Cortex of kidney (tissue), 1 donor: ENCODE results near the gene RFPL4A.
"Not testable (repeated sequence)": the region's sequence is repeated elsewhere in the genome, so short reads cannot be mapped to it uniquely, and the experiment has no call there.

Experiments used
- DNase-seq: peaks from one replicate; lab custom pipeline; 2025; lab: John Stamatoyannopoulos, UW

The RFPL4A gene

DNA sequence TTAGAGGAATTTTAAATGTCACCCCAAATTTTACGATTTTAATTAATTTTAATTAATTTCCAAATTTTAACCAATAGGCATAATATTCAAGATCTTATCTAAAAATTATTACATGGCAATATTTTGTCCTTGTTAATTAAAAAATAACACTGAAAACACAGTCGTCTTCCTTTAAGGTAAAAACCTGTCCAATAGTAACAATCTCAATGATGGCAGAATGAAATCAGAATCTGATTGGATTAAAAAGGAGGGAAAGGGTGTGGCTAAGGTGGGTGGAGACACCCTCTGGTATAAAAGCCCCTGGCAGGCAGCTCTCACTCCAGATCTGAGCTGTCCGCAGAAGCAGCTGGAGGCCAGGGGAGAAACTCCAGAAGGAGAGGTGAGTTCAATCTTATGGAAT is at the start of gene RFPL4A:
Gene RFPL4A, plus strand, starts transcription at position 301 of the 400 bp plus-strand sequence. CDS start 2,704 bp downstream, outside the sequence.
- DNase-seq, result not testable (repeated sequence)

DNA sequence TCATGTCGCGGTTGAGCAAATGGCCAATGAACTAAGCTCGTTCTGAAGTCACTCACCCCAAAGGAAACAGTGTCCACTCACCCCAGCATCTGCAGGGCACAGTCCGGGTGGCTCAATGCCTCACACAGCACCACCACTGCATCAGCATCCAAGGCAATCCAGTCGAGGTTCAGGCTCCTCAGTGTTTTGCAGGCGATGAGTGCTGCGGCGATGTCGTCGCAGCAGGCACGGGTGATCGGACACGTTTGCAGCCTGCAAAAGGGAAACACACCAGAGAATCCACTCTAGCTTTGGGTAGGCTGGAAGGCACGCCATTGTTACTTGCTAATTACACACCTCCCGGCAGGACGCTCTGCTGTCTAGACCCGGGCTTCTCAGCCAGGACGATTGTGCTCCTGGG is 47.2 kb upstream of the RFPL4A start:
- DNase-seq, result no peak

DNA sequence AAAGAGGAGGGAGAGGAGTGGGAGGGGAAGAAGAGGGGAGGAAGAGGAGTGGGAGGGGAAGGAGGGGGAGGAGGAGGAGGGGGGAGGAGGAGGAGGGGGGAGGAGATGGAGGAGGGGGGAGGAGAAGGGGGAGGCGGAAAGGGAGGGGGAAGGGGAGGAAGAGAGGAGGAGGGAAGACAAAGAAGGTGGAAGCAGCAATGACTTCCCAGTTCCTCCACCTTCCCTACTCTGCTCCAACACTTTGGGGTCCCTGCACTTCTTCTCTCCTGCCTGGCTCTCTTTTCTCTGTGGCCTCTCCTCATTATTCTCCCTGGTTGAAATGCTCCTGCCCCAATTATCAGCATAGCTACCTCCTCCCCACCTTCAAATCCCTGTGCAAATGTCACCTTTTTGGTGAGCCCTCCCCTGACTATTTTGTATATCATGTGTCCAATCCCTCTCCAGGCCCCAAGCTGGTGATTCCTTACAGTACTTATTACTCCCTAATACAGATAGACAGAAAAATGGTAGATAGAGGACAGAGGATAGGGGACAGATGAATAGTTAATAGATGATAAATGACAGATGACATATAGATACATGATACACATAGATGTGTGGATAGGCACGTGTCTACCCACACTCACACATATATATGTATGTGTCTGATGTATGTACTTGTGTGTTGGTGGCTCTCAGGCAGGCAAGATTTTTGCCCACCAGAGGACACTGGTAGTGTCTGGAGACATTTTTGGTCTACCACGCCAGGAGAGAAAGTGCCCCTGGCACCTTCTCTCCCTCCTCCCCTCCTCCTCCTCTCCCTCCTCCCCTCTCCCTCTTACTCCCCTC is 45.9 kb upstream of the RFPL4A start:
- DNase-seq, result no peak

DNA sequence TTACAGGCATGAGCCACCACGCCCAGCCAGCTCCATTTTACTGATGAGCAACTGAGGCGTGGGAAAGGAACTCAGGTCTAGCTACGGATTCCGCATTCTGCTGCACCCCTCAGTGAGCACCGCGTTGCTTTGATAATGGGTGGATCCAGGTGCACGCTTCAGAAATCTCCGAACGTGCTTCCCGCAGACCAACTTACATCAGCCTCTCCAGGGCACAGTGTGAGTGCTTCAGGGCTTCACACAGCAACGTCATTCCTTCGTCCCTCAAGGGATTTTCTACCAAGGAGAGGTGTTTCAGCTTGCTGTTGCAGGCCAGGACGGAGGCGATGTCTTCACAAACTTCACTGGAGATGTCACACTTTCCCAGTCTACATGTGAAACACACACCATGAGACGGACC is 42.4 kb upstream of the RFPL4A start:
- DNase-seq, result no peak

DNA sequence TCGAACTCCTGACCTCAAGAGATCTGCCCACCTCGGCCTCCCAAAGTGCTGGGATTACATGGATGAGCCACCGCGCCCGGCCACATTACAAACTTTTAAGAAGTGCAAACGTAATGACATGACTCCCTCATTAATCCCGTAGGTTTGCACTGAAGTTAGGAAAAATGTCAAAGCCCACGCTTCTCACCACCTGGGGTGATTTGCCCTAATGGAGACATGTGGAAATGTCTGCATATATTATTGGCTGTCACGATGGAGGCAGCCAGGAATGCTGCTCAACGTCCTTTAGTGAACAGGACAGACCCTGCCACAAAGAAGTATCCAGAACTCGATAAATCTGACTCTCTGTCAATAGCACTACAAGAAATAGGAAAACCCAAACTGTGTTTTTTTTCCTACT is 41.6 kb upstream of the RFPL4A start:
- DNase-seq, result no peak

DNA sequence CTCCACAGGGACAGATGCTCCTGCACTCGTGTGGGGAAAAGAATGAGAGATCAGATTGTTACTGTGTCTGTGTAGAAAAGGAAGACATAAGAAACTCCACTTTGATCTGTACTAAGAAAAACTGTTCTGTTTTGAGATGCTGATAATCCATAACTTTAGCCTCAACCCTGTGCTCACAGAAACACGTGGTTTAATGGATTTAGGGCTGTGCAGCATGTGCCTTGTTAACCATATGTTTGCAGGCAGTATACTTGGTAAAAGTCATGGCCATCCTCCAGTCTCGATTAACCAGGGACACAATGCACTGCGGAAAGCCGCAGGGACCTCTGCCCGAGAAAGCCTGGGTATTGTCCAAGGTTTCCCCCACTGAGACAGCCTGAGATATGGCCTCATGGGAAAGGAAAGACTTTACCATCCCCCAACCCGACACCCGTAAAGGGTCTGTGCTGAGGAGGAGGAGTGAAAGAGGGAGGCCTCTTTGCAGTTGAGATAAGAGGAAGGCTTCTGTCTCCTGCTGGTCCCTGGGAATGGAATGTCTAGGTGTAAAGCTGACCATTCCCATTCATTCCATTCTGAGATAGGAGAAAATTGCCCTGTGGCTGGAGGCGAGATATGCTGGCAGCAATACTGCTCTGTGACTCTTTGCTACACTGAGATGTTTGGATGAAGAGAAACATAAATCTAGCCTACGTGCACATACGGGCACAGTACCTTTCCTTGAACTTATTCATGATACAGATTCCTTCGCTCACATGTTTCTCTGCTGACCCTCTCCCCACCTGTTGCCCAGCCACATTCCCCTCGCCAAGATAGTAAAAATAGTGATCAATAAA is 40.8 kb upstream of the RFPL4A start:
- DNase-seq, result not testable (repeated sequence)

DNA sequence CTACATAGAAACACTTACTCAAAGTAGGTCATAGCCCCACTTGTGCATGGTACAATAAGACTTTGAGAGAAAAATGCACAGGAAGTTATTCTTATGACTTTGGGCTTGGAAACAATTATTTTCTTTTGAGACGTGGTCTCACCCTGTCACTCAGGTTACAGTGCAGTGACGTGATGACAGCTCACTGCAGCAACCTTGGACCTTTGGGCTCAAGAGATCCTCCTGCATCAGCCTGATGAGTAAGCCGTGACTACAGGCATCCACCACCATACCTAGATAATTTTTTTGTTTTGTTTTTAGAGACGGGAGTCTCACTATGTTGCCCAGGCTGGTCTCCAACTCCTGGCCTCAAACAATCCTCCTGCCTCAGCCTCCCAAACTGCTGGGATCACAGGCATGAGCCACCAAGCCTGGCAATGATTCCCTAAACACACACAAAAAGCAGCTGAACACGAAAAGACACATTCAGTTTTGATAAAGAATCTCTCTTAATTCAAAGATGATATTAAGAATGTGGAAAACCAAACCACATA is 38.6 kb upstream of the RFPL4A start:
- DNase-seq, result no peak

DNA sequence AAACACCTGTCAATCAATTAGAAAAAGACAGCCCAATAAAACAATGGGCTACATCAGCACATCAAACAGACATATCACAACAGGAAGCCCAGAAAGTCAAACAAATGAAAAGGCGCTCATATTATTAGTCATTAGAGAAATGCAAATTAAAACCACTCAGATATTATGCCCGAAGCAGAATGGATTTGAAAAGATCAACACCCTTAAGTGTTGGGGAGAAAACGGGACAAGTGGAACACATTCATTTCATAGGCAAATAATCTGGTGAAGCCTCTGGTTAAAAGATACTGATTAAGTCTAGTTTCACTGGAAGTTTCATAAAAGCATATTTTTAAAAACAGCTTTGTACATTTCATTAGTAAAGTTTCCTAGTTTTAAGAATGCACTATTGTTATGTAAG is 38.1 kb upstream of the RFPL4A start:
- no peak for DNase-seq

DNA sequence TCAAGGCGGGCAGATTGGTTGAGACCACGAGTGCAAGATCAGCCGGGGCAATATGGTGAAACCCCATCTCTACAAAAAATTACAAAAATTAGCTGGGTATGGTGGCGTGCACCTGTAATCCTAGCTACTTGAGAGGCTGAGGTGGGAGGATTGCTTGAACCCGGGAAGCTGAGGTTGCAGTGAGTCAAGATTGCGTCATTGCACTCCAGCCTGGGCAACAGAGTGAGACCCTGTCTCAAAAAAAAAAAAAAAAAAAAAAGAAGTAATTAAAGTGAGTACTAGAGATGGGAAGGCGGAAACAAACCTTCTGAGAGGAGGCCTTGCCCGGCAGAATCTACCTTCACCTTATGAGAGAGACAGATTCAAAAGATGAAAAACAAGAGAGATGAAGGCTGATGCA is 35.4 kb upstream of the RFPL4A start:
- DNase-seq, result no peak

DNA sequence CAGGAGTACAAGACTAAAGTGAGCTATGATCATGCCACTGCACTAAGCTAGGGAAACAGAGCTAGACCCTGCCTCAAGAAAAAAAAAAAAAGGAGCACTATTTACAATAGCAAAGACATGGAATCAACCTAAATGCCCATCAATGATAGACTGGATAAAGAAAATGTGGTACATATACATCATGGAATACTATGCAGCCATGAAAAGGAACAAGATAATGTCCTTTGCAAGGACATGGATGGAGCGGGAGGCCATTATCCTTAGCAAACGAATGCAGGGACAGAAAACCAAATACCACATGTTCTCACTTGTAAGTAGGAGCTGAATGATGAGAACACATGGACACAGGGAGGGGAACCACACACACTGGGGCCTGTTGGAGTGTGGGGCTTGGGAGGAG is 28.5 kb upstream of the RFPL4A start:
- DNase-seq, result not testable (repeated sequence)

DNA sequence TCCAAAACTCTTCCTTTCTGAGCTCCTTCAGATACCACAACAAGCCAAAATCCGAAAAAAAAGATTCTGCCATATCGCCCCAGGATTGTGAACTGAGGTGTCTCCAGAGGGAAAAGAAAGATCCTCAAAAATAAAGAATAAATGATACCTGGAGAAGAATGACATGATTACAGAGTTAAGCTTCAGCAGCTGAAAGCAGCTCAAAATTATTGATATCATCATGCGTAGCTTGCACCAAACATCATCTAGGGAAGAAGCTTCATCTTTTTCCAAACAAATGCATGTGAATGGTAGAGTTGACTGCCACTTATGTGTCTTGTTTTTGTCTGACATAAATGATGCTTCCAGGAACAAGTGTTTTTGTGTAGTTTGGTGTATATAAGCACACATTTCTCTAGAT is 20.6 kb upstream of the RFPL4A start, which contains the start of gene NLRP9:
Gene NLRP9, minus strand, starts transcription at position 101 of the 400 bp plus-strand sequence. Its CDS starts 28 bp downstream, at position 73.
- no peak for DNase-seq

DNA sequence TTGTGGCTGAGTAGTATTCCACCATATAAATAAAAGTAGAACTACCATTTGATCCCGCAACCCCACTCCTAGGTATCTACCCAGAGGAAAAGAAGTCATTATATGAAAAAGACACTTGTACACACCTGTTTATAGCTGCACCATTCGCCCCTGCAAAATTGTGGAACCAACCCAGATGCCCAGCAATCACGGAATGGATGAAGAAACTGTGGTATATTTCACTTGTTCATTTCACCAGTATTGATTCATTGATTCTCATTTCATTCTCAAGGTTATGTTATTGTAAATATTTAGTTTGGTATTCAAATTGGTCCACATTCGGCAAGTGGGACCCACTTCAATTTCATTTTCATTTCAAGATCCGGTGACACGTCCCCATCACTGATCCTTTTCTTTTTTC is 8.2 kb upstream of the RFPL4A start:
- DNase-seq, result no peak

DNA sequence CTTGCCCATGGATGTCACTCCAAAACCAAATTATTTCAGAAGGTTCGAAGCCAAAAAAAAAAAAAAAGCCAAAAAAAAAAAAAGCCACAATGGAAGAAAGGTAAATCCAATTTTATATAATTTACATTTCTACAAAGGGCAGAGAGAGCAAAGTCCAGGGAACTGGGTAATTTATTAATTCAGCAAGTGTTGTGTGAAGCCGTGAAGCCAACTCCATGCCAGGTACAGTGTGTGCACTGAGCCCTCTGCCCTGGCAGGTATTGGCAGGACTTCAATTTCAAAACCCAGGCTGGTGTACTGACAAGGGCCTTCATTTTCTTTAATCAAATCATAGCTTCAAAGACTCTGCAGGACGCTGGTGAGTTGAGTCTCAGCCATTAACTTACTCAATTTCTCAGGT is 5.5 kb upstream of the RFPL4A start:
- no peak for DNase-seq

DNA sequence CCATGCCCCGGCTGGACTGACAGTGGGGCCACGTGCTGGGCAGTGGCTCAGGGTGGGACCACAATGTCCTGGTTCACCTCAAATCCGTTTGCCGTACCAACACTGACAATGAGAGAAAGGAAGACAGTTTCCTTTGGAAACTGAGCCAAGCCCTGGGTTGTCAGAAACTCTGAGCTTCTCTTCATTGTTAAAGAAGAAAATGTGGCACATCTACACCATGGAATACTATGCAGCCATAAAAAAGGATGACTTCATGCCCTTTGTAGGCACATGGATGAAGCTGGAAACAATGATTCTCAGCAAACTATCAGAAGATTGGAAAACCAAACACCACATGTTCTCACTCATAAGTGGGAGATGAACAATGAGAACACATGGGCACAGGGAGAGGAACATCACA is 2.1 kb upstream of the RFPL4A start:
- not testable (repeated sequence) for DNase-seq

DNA sequence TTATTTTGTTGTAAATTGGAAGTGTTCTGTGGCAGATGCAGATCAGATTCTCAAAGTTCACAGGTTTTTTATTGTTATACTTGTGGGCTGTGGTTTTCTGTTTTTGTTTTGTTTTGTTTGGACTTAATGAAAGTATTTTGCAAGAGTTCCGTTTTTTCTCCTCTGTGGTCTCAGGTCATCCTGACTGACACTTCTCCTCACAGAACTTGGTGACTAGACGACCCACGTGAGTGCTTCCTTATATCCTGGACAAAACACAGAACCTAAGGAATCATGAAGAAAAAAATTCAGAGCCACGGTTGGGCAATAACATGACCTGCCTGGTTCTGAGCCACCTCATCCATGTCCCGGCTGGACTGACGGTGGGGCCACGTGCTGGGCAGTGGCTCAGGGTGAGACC is 7.6 kb downstream of the RFPL4A start:
- DNase-seq, result no peak

DNA sequence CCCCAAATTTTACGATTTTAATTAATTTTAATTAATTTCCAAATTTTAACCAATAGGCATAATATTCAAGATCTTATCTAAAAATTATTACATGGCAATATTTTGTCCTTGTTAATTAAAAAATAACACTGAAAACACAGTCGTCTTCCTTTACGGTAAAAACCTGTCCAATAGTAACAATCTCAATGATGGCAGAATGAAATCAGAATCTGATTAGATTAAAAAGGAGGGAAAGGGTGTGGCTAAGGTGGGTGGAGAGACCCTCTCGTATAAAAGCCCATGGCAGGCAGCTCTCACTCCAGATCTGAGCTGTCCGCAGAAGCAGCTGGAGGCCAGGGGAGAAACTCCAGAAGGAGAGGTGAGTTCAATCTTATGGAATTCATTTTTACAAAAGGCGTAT is 9.9 kb downstream of the RFPL4A start, which contains the start of gene RFPL4AL1:
Gene RFPL4AL1, plus strand, starts transcription at position 301 of the 400 bp plus-strand sequence. CDS start 2,687 bp downstream, outside the sequence.
- DNase-seq, result not testable (repeated sequence)

DNA sequence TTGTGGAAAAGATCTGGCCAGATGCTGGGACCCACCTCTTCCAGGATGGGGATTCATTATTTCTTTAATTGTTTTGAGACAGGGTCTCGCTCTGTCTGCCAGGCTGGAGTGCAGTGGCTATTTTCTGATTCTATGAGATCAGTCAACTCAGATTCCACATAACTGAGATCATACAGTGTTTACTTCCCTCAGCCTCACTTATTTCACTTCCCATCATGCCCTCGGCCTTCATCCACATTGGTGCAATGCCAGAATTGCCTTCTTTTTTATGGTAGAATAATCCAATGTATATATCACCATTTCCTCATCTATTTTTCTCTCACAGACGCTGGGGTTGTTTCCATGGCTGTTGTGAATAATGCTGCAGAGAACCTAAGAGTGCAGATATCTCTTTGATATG is 10.7 kb downstream of the RFPL4A start:
- not testable (repeated sequence) for DNase-seq

DNA sequence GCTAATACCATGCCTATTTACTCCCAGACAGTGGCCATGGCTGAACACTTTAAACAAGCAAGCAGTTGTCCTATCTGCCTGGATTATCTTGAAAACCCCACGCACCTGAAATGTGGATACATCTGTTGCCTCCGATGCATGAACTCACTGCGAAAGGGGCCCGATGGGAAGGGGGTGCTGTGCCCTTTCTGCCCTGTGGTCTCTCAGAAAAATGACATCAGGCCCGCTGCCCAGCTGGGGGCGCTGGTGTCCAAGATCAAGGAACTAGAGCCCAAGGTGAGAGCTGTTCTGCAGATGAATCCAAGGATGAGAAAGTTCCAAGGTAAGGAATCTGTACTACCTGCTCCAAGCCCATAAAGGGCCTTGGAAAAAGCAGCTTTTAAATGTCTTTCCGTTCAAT is 18.6 kb downstream of the RFPL4A start:
- DNase-seq, result no peak

DNA sequence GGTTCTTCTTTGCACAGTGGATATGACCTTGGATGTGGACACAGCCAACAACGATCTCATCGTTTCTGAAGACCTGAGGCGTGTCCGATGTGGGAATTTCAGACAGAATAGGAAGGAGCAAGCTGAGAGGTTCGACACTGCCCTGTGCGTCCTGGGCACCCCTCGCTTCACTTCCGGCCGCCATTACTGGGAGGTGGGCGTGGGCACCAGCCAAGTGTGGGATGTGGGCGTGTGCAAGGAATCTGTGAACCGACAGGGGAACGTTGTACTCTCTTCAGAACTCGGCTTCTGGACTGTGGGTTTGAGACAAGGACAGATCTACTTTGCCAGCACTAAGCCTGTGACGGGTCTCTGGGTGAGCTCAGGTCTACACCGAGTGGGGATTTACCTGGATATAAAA is 19.4 kb downstream of the RFPL4A start:
- DNase-seq, result no peak

DNA sequence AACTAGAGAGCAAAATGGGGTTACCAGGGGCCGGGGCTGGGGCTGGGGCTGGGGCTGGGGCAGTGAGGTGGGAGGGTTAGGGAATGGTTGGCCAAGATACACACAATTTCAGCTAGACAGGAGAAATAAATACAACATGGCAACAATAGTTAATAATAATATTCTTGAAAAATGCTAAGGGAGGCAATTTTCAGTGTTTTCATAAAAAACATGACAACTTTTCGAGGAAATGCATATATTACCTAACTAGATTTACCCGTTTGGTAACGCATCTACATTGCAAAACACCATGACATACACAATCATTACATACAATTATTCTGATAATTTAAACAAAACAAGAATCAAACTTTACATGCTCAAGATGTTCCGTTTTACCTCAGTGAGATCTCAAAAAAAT is 22.2 kb downstream of the RFPL4A start:
- DNase-seq, result no peak

DNA sequence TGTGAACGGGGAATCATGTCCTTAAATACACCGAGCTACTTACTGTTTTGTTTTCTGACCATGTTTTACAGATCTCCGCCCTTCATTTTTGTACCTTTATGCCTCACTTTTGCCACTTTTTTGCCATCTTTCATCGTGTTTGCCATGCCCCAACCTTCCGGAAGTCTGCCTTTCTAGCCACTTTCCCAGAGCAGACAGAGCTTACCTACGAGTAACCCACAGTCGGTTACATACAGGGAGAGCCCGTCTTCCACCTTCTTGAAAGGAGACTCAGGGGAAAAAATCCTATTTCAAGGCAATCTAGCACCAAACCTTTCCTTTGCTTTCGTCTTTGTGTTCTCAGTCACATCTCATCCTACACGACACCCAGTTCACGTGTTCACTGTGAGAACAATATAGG is 36.1 kb downstream of the RFPL4A start:
- no peak for DNase-seq

DNA sequence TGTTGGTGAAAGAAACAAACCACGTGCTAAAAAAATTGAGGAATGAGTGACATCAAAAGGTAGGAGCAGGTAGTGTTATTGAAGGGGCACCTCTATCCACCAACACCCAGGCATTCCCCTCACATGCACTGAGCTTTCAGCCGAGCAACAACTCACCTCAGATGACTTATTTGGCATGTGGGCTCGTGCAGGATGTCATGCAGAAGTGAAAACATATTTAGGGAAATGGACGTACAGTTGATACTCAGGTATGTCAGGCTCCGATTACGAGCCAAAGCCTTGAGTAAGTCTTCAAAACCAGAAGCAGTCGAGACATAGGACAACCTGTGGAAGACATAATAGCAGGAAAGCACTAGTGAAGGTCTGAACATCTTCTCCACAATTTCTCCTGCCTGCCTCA is 42.5 kb downstream of the RFPL4A start:
- DNase-seq, result no peak

DNA sequence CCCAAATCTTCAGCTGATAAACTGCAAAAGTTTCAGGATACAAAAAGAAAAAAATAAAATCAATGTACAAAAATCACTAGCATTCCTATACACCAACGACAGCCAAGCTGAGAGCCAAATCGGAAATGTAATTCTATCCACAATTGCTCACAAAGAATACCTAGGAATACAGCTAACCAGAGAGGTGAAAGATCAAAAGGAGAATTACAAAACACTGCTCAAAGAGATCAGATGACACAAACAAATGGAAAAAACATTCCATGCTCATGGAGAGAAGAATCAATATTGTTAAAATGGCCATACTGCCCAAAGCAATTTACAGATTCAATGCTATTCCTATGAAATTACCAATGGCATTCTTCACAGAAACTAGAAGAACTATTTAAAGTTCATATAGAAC is 43.4 kb downstream of the RFPL4A start:
- no peak for DNase-seq
